Testis (tissue), 3 donors: ENCODE data around the gene TEAD1. TPM values are rescaled to one million over a fixed set of nuclear protein-coding genes. Genes with fewer than 3 reads are reported as not detected.
A peak's percentile ranks its signal among the peaks of the same experiment; 100 is the strongest.

Experiments
- DNase-seq: peaks from one replicate; pipeline ENCODE4 v3.0.0-alpha.2; 2019
- H3K27ac ChIP-seq, 2 donors: fragments of 200-600 bp; sonication (generic); one replicate each; pipeline ENCODE4 v1.5.1; 2019
- H3K27me3 ChIP-seq: fragments of 200-600 bp; sonication (generic); one replicate; pipeline ENCODE4 v1.5.1; 2019
- H3K36me3 ChIP-seq: fragments of 200-600 bp; sonication (generic); one replicate; pipeline ENCODE4 v1.5.1; 2017; ENCODE audit warnings: low read depth; ENCODE audit errors: missing control alignments
- H3K4me1 ChIP-seq: fragments of 200-600 bp; sonication (generic); one replicate; pipeline ENCODE4 v1.5.1; 2019
- H3K4me3 ChIP-seq, 2 donors: fragments of 200-600 bp; sonication (generic); one replicate each; pipeline ENCODE4 v1.5.1; 2017 to 2019
- H3K9me3 ChIP-seq: fragments of 200-600 bp; sonication (generic); one replicate; pipeline ENCODE4 v1.5.1; 2017
- CTCF ChIP-seq, 3 experiments: fragments of 450-650 bp in 2 of 3; fragments of 200-600 bp in 1 of 3; sonication (generic) in 1 of 3; IDR thresholded peaks; one replicate each; pipeline ENCODE4 v1.5.1; 2016 to 2019; ENCODE audit warnings: antibody characterized with exemption in 3 of 3, mild to moderate bottlenecking in 2 of 3, moderate library complexity in 1 of 3
- POLR2A ChIP-seq: fragments of 450-650 bp; IDR thresholded peaks from one replicate; pipeline ENCODE4 v1.6.1; 2017; ENCODE audit warnings: antibody characterized with exemption, mild to moderate bottlenecking, moderate library complexity
- WGBS, 2 donors: methylation state at CpG; one replicate each; pipeline ENCODE4 v1.1.5; 2018; 5-methylcytosine and 5-hydroxymethylcytosine counted together
- intact Hi-C: fragments of 100-400 bp; cut with DNase I; formaldehyde crosslinking; loops from one replicate; pipeline ENCODE4 v1.15.1; 2023; ENCODE audit warnings: low total_unique reads
- polyA plus RNA-seq: library from polyadenylated mRNA; stranded (reverse); fragments of 350-450 nt; fragmentation: Illumina TruSeq; extraction: RNeasy Lipid Tissue Mini Kit (QIAGEN cat#74804); gene quantifications from one replicate; pipeline ENCODE4 v1.2.3, GENCODE V29; 2014; ENCODE audit warnings: low read depth, low replicate concordance; ENCODE audit not compliant: insufficient read depth
- total RNA-seq, 2 donors: library from RNA; depleted of rRNA; stranded (reverse); fragments of >200 nt; gene quantifications; one replicate each; pipeline ENCODE4 v1.2.3, GENCODE V29; 2016

Gene TEAD1
- total and polyA plus RNA-seq, 3 donors from 2014 or later: 24.6 to 78.1 (median 63.5) TPM

- Histone ChIP-seq H3K27me3 (no peaks in the 10 kb centered on the region), H3K27ac (no peak overlapping the region), H3K9me3 (no peaks in the 10 kb centered on the region), H3K36me3 (no peaks in the 10 kb centered on the region), H3K4me1 (peaks cover 16% of the 10 kb centered on the region), H3K4me3 (no peak overlapping the region)
- DNase-seq: no peak
- WGBS, 2 donors: 88 to 91% methylated on average over 2 of the region's 2 CpGs
- intact Hi-C loops: no loop called here
- no peak for TF ChIP-seq CTCF (IDR thresholded peaks at IDR 0.05)
- TF ChIP-seq POLR2A: no peak
Measured at GRCh38 chr11:12826441-12826840, 152.2 kb downstream of the TEAD1 start.

GRCh38 chr11:12827369-12827768 is 153.1 kb downstream of the TEAD1 start:
- Histone ChIP-seq H3K27me3 (no peaks in the 10 kb centered on the region), H3K9me3 (no peaks in the 10 kb centered on the region), H3K4me1 (peaks cover 16% of the 10 kb centered on the region), H3K36me3 (no peaks in the 10 kb centered on the region), H3K4me3 (no peak overlapping the region), H3K27ac (peak overlapping the region in 1 of 2 donors; percentile 60)
- WGBS, 2 donors: 85 to 93% methylated on average over 1 of the region's 1 CpG
- DNase-seq: no peak
- TF ChIP-seq POLR2A (no peak), CTCF (IDR thresholded peaks at IDR 0.05) (no peak)
- intact Hi-C loops: no loop called here

GRCh38 chr11:12827929-12828812 is 153.9 kb downstream of the TEAD1 start:
- no peaks in the 10 kb centered on the region for H3K9me3 ChIP-seq
- 21 to 33% methylated on average over 17 of the region's 17 CpGs for WGBS, 2 donors
- peaks cover 16% of the 10 kb centered on the region for H3K4me1 ChIP-seq
- no peaks in the 10 kb centered on the region for H3K27me3 ChIP-seq
- H3K4me3 ChIP-seq: no peak overlapping the region
- H3K36me3 ChIP-seq: no peaks in the 10 kb centered on the region
- DNase-seq: peak; percentile 37
- TF ChIP-seq CTCF (IDR thresholded peaks at IDR 0.05) (no peak), POLR2A (no peak)
- H3K27ac ChIP-seq: peak overlapping the region in 1 of 2 donors; percentile 60
- intact Hi-C loops: no loop called here

DNA sequence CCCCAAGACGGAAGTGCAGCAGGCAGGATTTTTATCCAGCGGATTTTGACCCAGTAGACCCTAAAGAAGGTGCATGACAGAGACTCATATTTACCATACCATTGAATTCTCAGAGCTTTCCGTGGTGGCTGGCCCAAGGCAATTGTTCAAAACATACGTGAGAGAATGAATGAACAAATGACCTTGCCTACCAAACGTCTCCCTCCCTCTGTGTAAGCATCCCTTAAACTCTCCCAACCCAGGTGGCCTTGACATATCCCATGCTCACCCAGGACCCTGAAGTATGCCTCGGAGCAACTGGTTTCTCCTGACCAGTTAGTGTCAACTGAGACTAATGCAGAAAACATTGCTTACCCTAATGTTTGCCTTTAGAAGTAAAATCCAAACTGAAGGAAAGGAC is 154.9 kb downstream of the TEAD1 start:
- Histone ChIP-seq H3K4me3 (no peak overlapping the region), H3K27ac (no peak overlapping the region), H3K36me3 (no peaks in the 10 kb centered on the region), H3K27me3 (no peaks in the 10 kb centered on the region), H3K9me3 (no peaks in the 10 kb centered on the region), H3K4me1 (peaks cover 16% of the 10 kb centered on the region)
- WGBS, 2 donors: 32 to 54% methylated on average over 6 of the region's 6 CpGs
- TF ChIP-seq CTCF (IDR thresholded peaks at IDR 0.05): no peak
- no peak for TF ChIP-seq POLR2A
- intact Hi-C loops: no loop called here
- no peak for DNase-seq
